ENCODE data around the gene HSPH1.
"Not testable (repeated sequence)": the region's sequence is repeated elsewhere in the genome, so short reads cannot be mapped to it uniquely, and the experiment has no call there.

The HSPH1 gene

GRCh38 chr13:31122544-31123260 is 39.0 kb downstream of the HSPH1 start:
- DNase-seq = no peak

GRCh38 chr13:31122143-31122542 is 39.6 kb downstream of the HSPH1 start:
- no peak for DNase-seq

- no peak for DNase-seq
These were observed 40.1 kb downstream of the HSPH1 start for GRCh38 chr13:31121379-31122140.

- no peak for DNase-seq
These were observed 41.6 kb downstream of the HSPH1 start for GRCh38 chr13:31119966-31120700.

DNA sequence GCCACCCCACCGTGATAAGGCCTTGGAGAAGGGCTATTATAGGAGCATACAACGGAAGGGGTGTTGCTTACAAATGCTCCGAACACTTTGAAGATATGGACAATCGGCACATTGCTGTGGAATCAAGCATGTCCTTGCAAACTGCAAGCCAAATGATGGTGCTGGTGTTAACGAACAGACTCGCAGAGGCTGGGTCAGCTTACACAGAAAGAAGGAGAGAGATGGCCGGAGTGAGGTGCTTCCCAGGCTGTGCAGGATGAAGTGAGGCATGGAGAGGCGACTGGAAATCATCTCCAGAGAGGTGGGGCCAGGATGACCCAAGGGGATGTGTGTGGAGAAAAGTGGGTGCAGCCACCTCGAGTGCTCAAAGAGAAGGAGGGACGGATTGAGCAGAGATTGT is 42.2 kb downstream of the HSPH1 start:
- no peak for DNase-seq

- no peak for DNase-seq
These were observed 45.5 kb downstream of the HSPH1 start for GRCh38 chr13:31116224-31116623.

DNA sequence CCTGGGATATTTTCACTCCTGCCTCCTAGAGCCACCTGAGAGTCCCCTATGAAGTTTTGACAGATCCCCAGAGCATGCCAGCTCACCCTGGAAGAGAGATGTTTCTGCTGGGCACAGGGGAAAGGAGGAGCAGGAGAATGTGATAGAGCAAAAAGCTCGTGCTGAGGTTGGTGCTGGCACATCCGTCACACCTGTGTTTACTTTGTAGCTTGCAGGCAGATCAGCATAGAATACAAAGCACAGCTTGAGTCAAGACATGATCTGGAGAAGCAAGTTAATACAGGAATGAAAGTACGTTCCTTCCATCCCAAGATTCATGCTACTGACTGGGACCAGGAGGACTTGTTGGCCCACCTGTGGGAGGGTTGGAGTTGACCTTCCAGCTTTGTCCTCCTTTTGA is 46.1 kb downstream of the HSPH1 start:
- no peak for DNase-seq

- no peak for DNase-seq
These were observed 47.1 kb downstream of the HSPH1 start for GRCh38 chr13:31114641-31115040.

DNA sequence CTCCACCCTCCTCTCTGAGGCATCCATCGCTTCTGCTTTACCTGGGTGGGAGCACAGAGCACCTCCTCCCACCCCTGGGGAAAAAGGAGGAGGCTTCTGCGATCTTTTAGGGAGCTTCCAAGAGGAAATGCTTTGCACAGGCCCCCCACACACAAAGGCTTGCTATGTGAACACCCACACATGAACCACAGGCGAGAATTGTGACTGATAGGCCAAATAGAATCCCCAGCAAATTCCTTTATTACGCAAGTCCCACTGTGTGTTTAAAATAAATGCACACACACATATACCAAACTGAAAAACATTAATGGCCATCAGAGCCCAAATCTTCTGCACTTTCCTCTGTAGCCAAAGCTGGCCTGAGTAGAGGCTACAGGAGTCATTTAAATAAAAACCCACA is 50.6 kb downstream of the HSPH1 start:
- no peak for DNase-seq

DNA sequence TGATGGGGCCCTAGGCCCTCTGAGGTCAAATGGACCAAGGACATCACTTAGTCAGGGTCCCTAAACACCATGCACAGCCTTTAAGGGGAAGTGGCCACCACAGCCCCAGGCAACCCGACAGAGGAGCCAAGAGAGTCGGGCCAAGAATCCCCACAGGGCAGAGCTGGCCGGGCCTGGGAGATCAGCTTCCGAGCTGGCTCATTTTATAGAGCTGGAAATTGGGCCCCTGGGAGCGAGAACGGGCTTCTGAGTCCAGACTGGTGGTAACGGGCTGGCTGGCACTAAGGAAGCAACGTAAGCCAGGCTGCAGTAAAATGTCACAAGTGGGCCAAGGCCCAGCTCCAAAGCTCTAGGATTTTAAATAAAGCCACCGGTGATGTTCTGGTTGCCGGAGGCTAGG is 51.1 kb downstream of the HSPH1 start:
- no peak for DNase-seq

DNA sequence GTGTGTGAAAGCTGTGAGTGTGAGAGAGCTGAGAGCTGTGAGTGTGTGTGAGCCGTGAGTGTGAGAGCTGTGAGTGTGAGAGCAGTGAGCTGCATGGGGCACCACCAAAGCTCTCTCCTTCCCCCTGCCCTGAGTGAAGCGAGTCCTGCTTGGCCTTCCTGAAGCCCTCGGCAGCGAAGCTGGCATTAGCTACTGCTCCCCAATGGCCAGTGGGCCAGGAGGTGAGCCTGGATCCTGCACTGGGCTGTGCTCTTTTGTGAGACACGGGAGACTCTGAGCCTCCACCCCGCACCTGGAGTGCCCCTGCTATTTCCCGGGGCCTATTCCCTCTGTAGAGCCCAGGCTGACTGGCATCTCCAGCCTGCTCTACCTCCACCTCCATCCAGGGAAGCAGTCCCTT is 51.5 kb downstream of the HSPH1 start:
- DNase-seq = no peak

DNA sequence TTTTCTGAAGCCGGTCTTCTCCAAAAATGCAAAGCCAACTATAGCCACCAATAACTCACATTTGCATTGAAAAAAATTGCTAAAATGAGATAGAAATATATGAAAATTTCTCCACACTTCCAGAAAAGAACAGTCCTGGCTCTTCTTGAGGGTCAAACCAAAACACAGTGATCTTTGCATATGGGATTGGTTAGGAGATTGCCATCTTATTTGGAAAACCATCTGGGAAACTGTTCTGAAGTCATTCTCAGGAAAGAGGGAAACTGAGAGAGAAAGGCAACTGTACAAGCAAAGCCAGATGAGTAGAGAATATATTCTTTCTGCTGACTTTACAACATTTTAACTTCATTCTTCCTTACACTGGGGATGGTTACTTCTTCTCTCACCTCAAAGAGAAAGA is 54.6 kb downstream of the HSPH1 start:
- no peak for DNase-seq

DNA sequence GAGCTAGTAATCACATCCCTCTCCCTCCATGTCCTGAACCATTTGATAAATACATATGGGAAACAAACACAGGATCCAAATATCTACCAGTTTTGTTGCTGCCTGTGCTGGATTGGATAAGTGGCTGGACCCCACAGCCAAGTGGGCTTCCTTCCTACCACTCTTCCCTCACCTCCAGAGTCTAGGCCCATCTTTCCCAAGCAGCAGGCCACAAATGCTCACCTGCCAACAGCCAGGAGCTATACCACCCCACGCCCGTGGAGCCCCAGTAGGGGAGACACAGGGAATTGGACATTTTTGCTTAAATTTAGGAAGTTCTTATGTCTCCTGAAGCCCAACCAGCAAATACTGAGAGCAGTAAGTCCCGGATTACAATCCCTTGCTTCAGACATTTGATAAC is 55.8 kb downstream of the HSPH1 start:
- no peak for DNase-seq

GRCh38 chr13:31105020-31105795 is 56.5 kb downstream of the HSPH1 start:
- DNase-seq = no peak

GRCh38 chr13:31102905-31103304 is 58.8 kb downstream of the HSPH1 start:
- DNase-seq = no peak

DNA sequence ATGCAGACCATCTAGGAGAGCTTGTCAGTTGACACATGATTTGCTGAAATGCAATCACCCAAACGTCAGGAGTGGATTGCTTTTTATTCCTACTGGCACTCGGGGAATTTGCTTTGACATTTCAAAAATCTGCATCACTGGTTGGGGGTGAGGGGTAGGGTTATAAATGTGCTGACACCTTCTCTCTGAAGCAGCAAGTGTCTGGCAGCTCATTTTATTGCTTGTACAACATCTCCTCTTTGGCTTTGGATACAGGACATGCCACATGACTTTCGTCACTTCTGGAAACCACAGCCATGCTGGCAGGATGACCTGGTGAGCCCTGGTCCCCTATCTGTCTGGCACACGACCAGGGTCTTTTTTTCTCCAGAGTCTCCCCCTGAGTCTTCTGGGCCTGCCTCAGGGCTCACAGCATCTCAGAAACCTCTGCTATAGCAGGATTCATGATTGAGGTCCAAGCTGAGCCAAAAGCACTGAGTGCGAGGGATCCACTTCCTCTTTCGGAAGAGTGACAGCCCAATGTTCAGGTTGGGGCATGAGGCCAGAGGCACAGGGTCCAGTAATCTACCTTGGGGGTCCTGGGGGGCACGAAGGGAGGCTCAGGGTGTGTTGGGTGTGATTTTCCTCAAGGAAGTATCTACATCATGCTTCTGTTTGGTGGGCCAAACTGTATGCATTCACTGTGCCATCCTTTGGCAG is 60.1 kb downstream of the HSPH1 start:
- DNase-seq = no peak

- DNase-seq = no peak
These were observed 61.0 kb downstream of the HSPH1 start for GRCh38 chr13:31100721-31101120.

GRCh38 chr13:31097911-31098434 is 63.7 kb downstream of the HSPH1 start:
- DNase-seq = not testable (repeated sequence)

DNA sequence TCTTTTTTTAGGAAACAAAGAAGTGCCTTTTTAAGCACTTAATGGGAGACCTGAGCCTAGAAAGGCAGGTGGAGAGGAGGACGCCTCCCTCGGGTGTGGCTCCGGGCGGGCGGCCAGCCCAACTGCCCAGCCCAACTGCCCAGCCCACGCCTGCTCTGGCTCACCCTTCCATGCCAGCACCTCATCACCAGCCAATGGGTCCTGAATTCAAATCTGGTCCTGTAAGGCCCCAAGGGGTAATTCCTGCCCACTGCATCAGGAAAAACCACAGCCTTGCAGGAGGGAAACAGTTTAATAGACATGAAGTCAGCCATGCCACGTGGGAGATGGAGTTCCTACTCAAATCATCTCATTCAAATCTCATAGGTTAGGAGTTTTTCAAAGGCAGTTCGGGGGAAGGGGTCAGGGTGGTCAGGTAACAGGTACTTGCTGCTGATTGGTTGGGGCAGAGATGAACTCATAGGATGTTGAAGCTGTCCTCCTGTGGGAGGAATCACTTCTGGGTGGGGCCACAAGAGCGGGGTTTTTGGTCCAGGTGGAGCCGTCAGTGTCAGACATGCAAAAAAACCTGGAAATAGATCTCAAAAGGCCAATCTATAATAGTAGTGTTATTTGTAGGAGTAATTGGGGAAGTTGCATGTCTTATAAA is 64.9 kb downstream of the HSPH1 start:
- DNase-seq = no peak

GRCh38 chr13:31094331-31095015 is 67.2 kb downstream of the HSPH1 start:
- no peak for DNase-seq
